Naive thymus-derived CD4-positive, alpha-beta T cell (primary cell): ENCODE measurements around the gene CAMSAP1. TPM values are rescaled to one million over a fixed set of nuclear protein-coding genes. Genes with fewer than 3 reads are reported as not detected.
A peak's percentile ranks its signal among the peaks of the same experiment; 100 is the strongest.

Experiments used
- ATAC-seq: fragments of 150-1000 bp; cut with Tn5 transposase; 2 replicates; pipeline ENCODE4 v1.10.0; 2021; ENCODE audit warnings: mild to moderate bottlenecking, moderate library complexity
- CTCF ChIA-PET: fragments of 350-600 bp; sonication (Branson Sonifier 250); formaldehyde crosslinking; loops from one replicate; lab custom pipeline; 2021; ENCODE audit warnings: antibody characterized with exemption; lab: Charles Lee
- POLR2A ChIA-PET: fragments of 350-600 bp; sonication (Branson Sonifier 250); formaldehyde crosslinking; loops from one replicate; lab custom pipeline; 2021; ENCODE audit warnings: antibody characterized with exemption, inconsistent platforms; lab: Charles Lee
- DNase-seq, 9 donors: peaks; one replicate each; pipeline versions ENCODE4 v3.0.0 to v3.0.0-alpha.2; 2020 to 2022; ENCODE audit warnings: mixed read lengths in 1 of 9
- H3K27ac ChIP-seq: one replicate; pipeline ENCODE4 v1.7.0; 2013; ENCODE audit warnings: mild to moderate bottlenecking, low read depth, low read length, moderate library complexity
- H3K27me3 ChIP-seq, 2 donors: one replicate each; pipeline ENCODE4 v1.7.0; 2013; ENCODE audit warnings: low read length in 2 of 2, mild to moderate bottlenecking in 2 of 2, moderate library complexity in 2 of 2; ENCODE audit not compliant: control insufficient read depth in 2 of 2, insufficient read depth in 2 of 2
- H3K36me3 ChIP-seq, 3 experiments: 1 replicate in 2 of 3; 2 replicates in 1 of 3; pipeline ENCODE4 v1.7.0; 2013; ENCODE audit warnings: low read length in 3 of 3, mild to moderate bottlenecking in 3 of 3, moderate library complexity in 1 of 3; ENCODE audit not compliant: insufficient read depth in 3 of 3, control insufficient read depth in 2 of 3
- H3K4me1 ChIP-seq, 2 donors: one replicate each; pipeline ENCODE4 v1.7.0; 2013; ENCODE audit warnings: low read length in 2 of 2, mild to moderate bottlenecking in 2 of 2, moderate library complexity in 1 of 2; ENCODE audit not compliant: control insufficient read depth in 2 of 2, insufficient read depth in 2 of 2
- H3K4me3 ChIP-seq: 2 replicates; pipeline ENCODE4 v1.7.0; 2013; ENCODE audit warnings: mild to moderate bottlenecking, low read length
- H3K9me3 ChIP-seq, 3 experiments: 1 replicate in 2 of 3; 2 replicates in 1 of 3; pipeline ENCODE4 v1.7.0; 2013; ENCODE audit warnings: low read length in 3 of 3; ENCODE audit not compliant: control insufficient read depth in 2 of 3
- H3K27ac Mint-ChIP-seq, 9 donors: one replicate each; pipeline ENCODE4 v1.8.0; 2020 to 2022; ENCODE audit warnings: mixed read lengths in 9 of 9, mild to moderate bottlenecking in 8 of 9, moderate library complexity in 5 of 9, inconsistent platforms in 2 of 9
- H3K27me3 Mint-ChIP-seq, 5 donors: one replicate each; pipeline ENCODE4 v1.8.0; 2021 to 2022; ENCODE audit warnings: mixed read lengths in 5 of 5, mild to moderate bottlenecking in 1 of 5
- H3K36me3 Mint-ChIP-seq, 5 donors: one replicate each; pipeline ENCODE4 v1.8.0; 2020 to 2022; ENCODE audit warnings: mixed read lengths in 5 of 5, mild to moderate bottlenecking in 3 of 5, inconsistent platforms in 1 of 5
- H3K4me1 Mint-ChIP-seq, 7 donors: one replicate each; pipeline ENCODE4 v1.8.0; 2020 to 2022; ENCODE audit warnings: mixed read lengths in 7 of 7, mild to moderate bottlenecking in 3 of 7, inconsistent platforms in 1 of 7
- H3K4me3 Mint-ChIP-seq, 10 donors: one replicate each; pipeline ENCODE4 v1.8.0; 2020 to 2022; ENCODE audit warnings: mild to moderate bottlenecking in 10 of 10, mixed read lengths in 10 of 10, moderate library complexity in 6 of 10, inconsistent platforms in 2 of 10
- H3K9me3 Mint-ChIP-seq, 11 donors: one replicate each; pipeline ENCODE4 v1.8.0; 2020 to 2022; ENCODE audit warnings: mixed read lengths in 11 of 11, mild to moderate bottlenecking in 4 of 11, inconsistent platforms in 1 of 11, moderate library complexity in 1 of 11
- intact Hi-C, 2 donors: fragments of 100-400 bp; cut with micrococcal nuclease; formaldehyde crosslinking; loops; one replicate each; pipeline ENCODE4 v1.15.1; 2023
- polyA plus RNA-seq, 2 donors: library from polyadenylated mRNA; unstranded; fragments of 300-500 nt; fragmentation: Illumina TruSeq; gene quantifications; one replicate each; pipeline ENCODE4 v1.2.3, GENCODE V29; 2021
- total RNA-seq, 6 experiments: library from RNA in 5 of 6; stranded (reverse) in 5 of 6; gene quantifications; 1 replicate in 5 of 6; 2 replicates in 1 of 6; pipeline ENCODE4 v1.2.3 and lab custom pipeline; 2021 to 2026

Gene CAMSAP1
- total and polyA plus RNA-seq, 7 experiments from 2014 or later = 0.65 to 34.3 (median 21.5) TPM

DNA sequence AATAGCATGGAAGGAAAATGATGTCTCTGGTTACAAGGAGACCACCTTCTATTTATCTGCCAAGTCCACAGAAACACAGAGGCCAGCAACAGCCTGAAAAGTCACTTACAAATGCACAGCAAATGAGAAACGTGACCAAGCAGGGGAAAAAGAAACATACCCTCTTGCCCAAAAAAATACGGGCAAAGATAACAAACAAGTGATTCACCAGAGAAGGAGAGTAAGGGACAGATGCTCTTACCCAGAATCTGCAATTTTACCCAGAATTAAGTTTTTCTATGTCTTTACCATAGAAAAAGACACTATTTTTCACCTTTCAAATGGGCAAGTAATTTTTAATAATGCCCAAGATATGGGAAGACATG, 28.1 kb downstream of the CAMSAP1 start:
- no peak overlapping the region for H3K4me3 Mint-ChIP-seq
- no peak overlapping the region for H3K27ac ChIP-seq
- H3K4me1 ChIP-seq = no peaks in the 10 kb centered on the region
- H3K9me3 ChIP-seq = no peaks in the 10 kb centered on the region
- POLR2A ChIA-PET = no interaction called here
- H3K27me3 ChIP-seq = no peaks in the 10 kb centered on the region
- H3K4me3 ChIP-seq = no peak overlapping the region
- ATAC-seq = no peak
- H3K9me3 Mint-ChIP-seq = no peaks in the 10 kb centered on the region
- peaks cover 10 to 47% (median 25%) of the 10 kb centered on the region in 7 donors for H3K4me1 Mint-ChIP-seq
- peaks cover 0 to 20% (median 4%) of the 10 kb centered on the region in 5 donors for H3K36me3 Mint-ChIP-seq
- H3K27me3 Mint-ChIP-seq = no peaks in the 10 kb centered on the region
- CTCF ChIA-PET = no interaction called here
- H3K27ac Mint-ChIP-seq = peak overlapping the region in 1 of 9 donors; percentile 17
- intact Hi-C loops = no loop called here
- peaks cover 0 to 26% (median 0%) of the 10 kb centered on the region in 3 experiments for H3K36me3 ChIP-seq
- DNase-seq = no peak

GRCh38 chr9:135878528-135879236, 28.7 kb downstream of the CAMSAP1 start:
- Histone ChIP-seq H3K4me1 (no peaks in the 10 kb centered on the region), H3K9me3 (no peaks in the 10 kb centered on the region), H3K27me3 (no peaks in the 10 kb centered on the region), H3K36me3 (peaks cover 0 to 26% (median 0%) of the 10 kb centered on the region in 3 experiments), H3K27ac (no peak overlapping the region), H3K4me3 (no peak overlapping the region)
- CTCF ChIA-PET = no interaction called here
- no peak for DNase-seq
- intact Hi-C loops = no loop called here
- Mint-ChIP-seq H3K36me3 (peaks cover 0 to 21% (median 4%) of the 10 kb centered on the region in 5 donors), H3K27ac (no peak overlapping the region), H3K4me3 (no peak overlapping the region), H3K27me3 (no peaks in the 10 kb centered on the region), H3K4me1 (peaks cover 9 to 46% (median 22%) of the 10 kb centered on the region in 7 donors), H3K9me3 (no peaks in the 10 kb centered on the region)
- POLR2A ChIA-PET = interaction anchor here (0.6 kb wide), 1 partner anchor 250 kb away, joined by 3 read pairs; no protein-coding TSS in a partner anchor
- ATAC-seq = no peak

- Mint-ChIP-seq H3K4me3 (peak overlapping the region in 1 of 10 donors; percentile 38), H3K36me3 (peaks cover 0 to 23% (median 4%) of the 10 kb centered on the region in 5 donors), H3K9me3 (no peaks in the 10 kb centered on the region), H3K27me3 (no peaks in the 10 kb centered on the region), H3K27ac (peak overlapping the region in 2 of 9 donors; percentile 16 to 74), H3K4me1 (peaks cover 7 to 46% (median 22%) of the 10 kb centered on the region in 7 donors)
- H3K27ac ChIP-seq = no peak overlapping the region
- DNase-seq (no peak), ATAC-seq (no peak)
- H3K4me3 ChIP-seq = no peak overlapping the region
- no peaks in the 10 kb centered on the region for H3K27me3 ChIP-seq
- ChIA-PET CTCF (interaction anchor here (1.0 kb wide), 1 partner anchor 14 kb away, joined by 3 read pairs; no protein-coding TSS in a partner anchor), POLR2A (interaction anchor here (0.6 kb wide), 1 partner anchor 251 kb away, joined by 3 read pairs; no protein-coding TSS in a partner anchor)
- H3K9me3 ChIP-seq = no peaks in the 10 kb centered on the region
- no peaks in the 10 kb centered on the region for H3K4me1 ChIP-seq
- intact Hi-C loops = no loop called here
- peaks cover 0 to 25% (median 0%) of the 10 kb centered on the region in 3 experiments for H3K36me3 ChIP-seq
Observed at GRCh38 chr9:135877791-135878527, 29.4 kb downstream of the CAMSAP1 start.

DNA sequence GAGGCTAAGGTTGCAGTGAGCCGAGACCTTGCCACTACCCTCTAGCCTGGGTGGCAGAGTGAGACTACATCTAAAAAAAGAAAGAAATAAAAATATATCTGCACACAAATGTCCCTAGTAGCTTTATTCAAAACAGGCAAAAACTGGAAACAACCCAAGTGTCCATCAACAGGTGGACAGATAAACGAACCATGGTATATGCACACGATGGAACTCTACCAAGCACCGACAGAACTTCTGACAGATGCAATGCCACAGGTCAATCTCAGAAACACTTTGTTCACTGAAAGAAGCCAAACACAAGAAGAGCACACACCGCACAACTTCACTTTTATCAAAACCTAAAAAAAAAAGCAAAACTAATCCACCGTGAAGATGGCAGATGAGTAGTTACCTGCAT, 30.4 kb downstream of the CAMSAP1 start:
- peaks cover 0 to 15% (median 0%) of the 10 kb centered on the region in 3 experiments for H3K36me3 ChIP-seq
- intact Hi-C loops = no loop called here
- H3K4me3 Mint-ChIP-seq = peak overlapping the region in 1 of 10 donors; percentile 20
- POLR2A ChIA-PET = no interaction called here
- CTCF ChIA-PET = interaction anchor here (1.0 kb wide), 1 partner anchor 13 kb away, joined by 3 read pairs; no protein-coding TSS in a partner anchor
- DNase-seq (no peak), ATAC-seq (no peak)
- H3K4me1 ChIP-seq = no peaks in the 10 kb centered on the region
- H3K27me3 ChIP-seq = no peaks in the 10 kb centered on the region
- H3K27ac ChIP-seq = no peak overlapping the region
- no peaks in the 10 kb centered on the region for H3K27me3 Mint-ChIP-seq
- peak overlapping the region in 1 of 9 donors; percentile 67 for H3K27ac Mint-ChIP-seq
- no peaks in the 10 kb centered on the region for H3K9me3 ChIP-seq
- H3K36me3 Mint-ChIP-seq = peaks cover 0 to 23% (median 4%) of the 10 kb centered on the region in 5 donors
- peaks cover 7 to 50% (median 28%) of the 10 kb centered on the region in 7 donors for H3K4me1 Mint-ChIP-seq
- H3K4me3 ChIP-seq = no peak overlapping the region
- no peaks in the 10 kb centered on the region for H3K9me3 Mint-ChIP-seq

DNA sequence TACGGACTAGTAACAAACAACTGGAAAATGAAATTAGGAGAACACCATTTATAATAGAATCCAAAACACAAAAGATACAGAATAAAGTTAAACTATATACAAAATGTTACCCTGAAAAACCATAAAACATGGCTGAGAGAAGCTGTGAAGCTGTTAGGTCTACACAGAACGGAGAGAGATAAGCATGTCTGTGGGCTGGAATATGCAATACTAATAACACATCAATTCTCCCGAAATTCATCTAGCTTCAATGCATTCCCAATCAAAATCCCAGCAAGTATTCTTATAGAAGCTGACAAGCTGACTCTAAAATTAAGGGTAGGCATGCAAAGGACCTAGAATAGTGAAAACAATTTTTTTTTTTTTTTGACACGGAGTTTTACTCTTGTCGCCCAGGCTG, 32.5 kb downstream of the CAMSAP1 start:
- no peak overlapping the region for H3K4me3 Mint-ChIP-seq
- no peaks in the 10 kb centered on the region for H3K9me3 ChIP-seq
- intact Hi-C loops = no loop called here
- no peak for DNase-seq
- no peaks in the 10 kb centered on the region for H3K27me3 ChIP-seq
- no peak overlapping the region for H3K27ac ChIP-seq
- H3K4me1 ChIP-seq = no peaks in the 10 kb centered on the region
- H3K4me1 Mint-ChIP-seq = peaks cover 7 to 54% (median 32%) of the 10 kb centered on the region in 7 donors
- no peak overlapping the region for H3K27ac Mint-ChIP-seq
- peaks cover 0 to 4% (median 0%) of the 10 kb centered on the region in 3 experiments for H3K36me3 ChIP-seq
- no peak overlapping the region for H3K4me3 ChIP-seq
- ChIA-PET POLR2A (no interaction called here), CTCF (no interaction called here)
- H3K27me3 Mint-ChIP-seq = no peaks in the 10 kb centered on the region
- peaks cover 0 to 33% (median 9%) of the 10 kb centered on the region in 5 donors for H3K36me3 Mint-ChIP-seq
- no peak for ATAC-seq
- H3K9me3 Mint-ChIP-seq = no peaks in the 10 kb centered on the region

GRCh38 chr9:135869909-135870308, 37.4 kb downstream of the CAMSAP1 start:
- Histone ChIP-seq H3K4me1 (no peaks in the 10 kb centered on the region), H3K36me3 (peaks cover 0 to 5% (median 0%) of the 10 kb centered on the region in 3 experiments), H3K27me3 (no peaks in the 10 kb centered on the region), H3K27ac (no peak overlapping the region), H3K4me3 (no peak overlapping the region), H3K9me3 (no peaks in the 10 kb centered on the region)
- Mint-ChIP-seq H3K36me3 (peaks cover 0 to 24% (median 3%) of the 10 kb centered on the region in 5 donors), H3K4me1 (peaks cover 6 to 37% (median 25%) of the 10 kb centered on the region in 7 donors), H3K9me3 (no peaks in the 10 kb centered on the region), H3K27me3 (no peaks in the 10 kb centered on the region), H3K4me3 (no peak overlapping the region), H3K27ac (peak overlapping the region in 1 of 9 donors; percentile 56)
- ATAC-seq = no peak
- CTCF ChIA-PET = no interaction called here
- DNase-seq = no peak
- POLR2A ChIA-PET = no interaction called here
- intact Hi-C loops = no loop called here
